ENCODE data around the gene PPM1F. TPM values are rescaled to one million over a fixed set of nuclear protein-coding genes. Genes with fewer than 3 reads are reported as not detected.
A peak's percentile ranks its signal among the peaks of the same experiment; 100 is the strongest.

PPM1F gene
- total RNA-seq, 1 experiment from 2014 or later, result 19.0 TPM

DNA sequence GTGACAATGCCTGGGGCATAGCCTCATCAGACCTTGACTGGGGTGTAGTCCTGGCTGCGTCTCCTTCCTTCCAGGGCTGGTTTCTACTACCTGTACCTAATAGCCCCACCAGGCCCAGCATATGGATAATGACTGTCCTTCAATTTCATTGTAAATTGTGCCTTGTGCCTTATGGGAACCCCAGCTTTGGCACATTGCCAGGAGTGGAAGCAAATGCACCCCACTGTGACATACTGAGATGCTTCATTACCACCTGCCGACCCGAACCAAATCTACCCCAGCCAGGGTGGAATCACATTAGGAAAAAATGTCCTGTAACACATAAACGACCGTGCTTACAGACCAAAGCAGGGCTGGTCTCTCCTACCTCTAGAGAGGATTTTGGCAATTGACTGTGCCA is 22.6 kb upstream of the PPM1F start:
- no peak overlapping the region for H3K4me3 Mint-ChIP-seq (ENCODE audit: low read depth, unreplicated experiment)
- no peaks in the 10 kb centered on the region for H3K4me1 Mint-ChIP-seq (ENCODE audit: low read depth, unreplicated experiment)
- CTCF ChIA-PET, result no interaction called here
- no peak overlapping the region for H3K27ac Mint-ChIP-seq (ENCODE audit: unreplicated experiment)
- DNase-seq, result no peak
- intact Hi-C loops (cut with micrococcal nuclease; ENCODE audit: unreplicated experiment), result no loop called here
- TF ChIP-seq, protein P1, sequence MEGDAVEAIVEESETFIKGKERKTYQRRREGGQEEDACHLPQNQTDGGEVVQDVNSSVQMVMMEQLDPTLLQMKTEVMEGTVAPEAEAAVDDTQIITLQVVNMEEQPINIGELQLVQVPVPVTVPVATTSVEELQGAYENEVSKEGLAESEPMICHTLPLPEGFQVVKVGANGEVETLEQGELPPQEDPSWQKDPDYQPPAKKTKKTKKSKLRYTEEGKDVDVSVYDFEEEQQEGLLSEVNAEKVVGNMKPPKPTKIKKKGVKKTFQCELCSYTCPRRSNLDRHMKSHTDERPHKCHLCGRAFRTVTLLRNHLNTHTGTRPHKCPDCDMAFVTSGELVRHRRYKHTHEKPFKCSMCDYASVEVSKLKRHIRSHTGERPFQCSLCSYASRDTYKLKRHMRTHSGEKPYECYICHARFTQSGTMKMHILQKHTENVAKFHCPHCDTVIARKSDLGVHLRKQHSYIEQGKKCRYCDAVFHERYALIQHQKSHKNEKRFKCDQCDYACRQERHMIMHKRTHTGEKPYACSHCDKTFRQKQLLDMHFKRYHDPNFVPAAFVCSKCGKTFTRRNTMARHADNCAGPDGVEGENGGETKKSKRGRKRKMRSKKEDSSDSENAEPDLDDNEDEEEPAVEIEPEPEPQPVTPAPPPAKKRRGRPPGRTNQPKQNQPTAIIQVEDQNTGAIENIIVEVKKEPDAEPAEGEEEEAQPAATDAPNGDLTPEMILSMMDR (IDR thresholded peaks at IDR 0.05; ENCODE audit: unreplicated experiment), result no peak
- BruUV-seq (replicated peaks), result no TSS peak
- H3K9me3 Mint-ChIP-seq (ENCODE audit: low read depth, unreplicated experiment), result no peaks in the 10 kb centered on the region
- H3K27me3 Mint-ChIP-seq (ENCODE audit: unreplicated experiment), result no peaks in the 10 kb centered on the region
- peaks cover 28% of the 10 kb centered on the region for H3K36me3 Mint-ChIP-seq (ENCODE audit: insufficient read depth, unreplicated experiment)

DNA sequence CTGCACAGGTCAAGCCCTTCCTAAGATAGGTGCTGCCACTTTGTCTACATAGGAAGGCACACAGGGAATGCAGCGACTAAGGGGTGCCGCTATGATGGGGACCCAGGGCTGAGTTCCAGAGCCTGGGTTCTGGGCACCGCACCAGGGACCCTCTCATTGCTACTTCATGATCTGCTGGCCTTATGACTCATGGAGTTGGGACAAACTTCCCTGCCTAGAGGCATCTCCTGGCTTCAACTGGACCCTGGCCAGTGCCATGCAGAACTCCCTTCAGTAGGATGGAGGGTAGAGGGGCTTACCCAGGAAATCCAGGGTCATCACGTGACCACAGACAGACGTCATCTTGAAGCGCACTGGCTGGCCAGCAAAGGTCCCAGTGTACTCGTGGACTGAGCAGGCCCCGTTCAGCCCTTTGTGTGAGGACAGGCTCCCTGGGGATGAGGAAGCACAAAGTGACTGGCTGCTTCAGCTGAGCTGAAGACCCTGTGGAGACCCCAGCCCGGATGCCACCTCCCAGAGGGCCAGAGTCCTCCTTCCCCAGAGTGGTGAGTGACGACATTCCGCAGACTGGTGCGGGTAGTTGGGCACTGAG is 21.5 kb upstream of the PPM1F start:
- CTCF ChIA-PET, result no interaction called here
- H3K27ac Mint-ChIP-seq (ENCODE audit: unreplicated experiment), result no peak overlapping the region
- H3K4me1 Mint-ChIP-seq (ENCODE audit: low read depth, unreplicated experiment), result no peaks in the 10 kb centered on the region
- DNase-seq, result no peak
- H3K27me3 Mint-ChIP-seq (ENCODE audit: unreplicated experiment), result no peaks in the 10 kb centered on the region
- peaks cover 23% of the 10 kb centered on the region for H3K36me3 Mint-ChIP-seq (ENCODE audit: insufficient read depth, unreplicated experiment)
- intact Hi-C loops (cut with micrococcal nuclease; ENCODE audit: unreplicated experiment), result no loop called here
- H3K4me3 Mint-ChIP-seq (ENCODE audit: low read depth, unreplicated experiment), result no peak overlapping the region
- no peaks in the 10 kb centered on the region for H3K9me3 Mint-ChIP-seq (ENCODE audit: low read depth, unreplicated experiment)
- no TSS peak for BruUV-seq (replicated peaks)
- TF ChIP-seq, protein P1 (IDR thresholded peaks at IDR 0.05; ENCODE audit: unreplicated experiment), result no peak

DNA sequence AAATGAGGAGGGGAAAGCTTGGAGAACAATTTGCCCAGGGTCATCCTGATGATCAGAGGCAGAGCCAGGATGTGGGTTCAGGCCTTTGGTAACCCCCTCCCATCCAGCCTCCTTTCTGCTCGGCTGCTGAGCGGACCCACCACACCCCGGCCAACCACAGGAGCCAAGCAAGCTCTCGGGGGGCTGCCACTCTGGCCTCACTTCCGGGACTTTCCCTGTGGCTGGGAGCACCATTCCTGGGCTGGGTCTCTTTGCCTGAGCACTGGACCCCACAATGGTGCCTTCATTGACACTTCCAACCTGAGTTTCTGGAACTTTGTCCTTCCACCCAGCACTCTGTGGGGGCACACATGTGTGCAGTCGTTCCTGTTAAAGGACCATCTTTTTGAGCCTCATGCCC is 20.2 kb upstream of the PPM1F start:
- BruUV-seq (replicated peaks), result no TSS peak
- Mint-ChIP-seq H3K36me3 (ENCODE audit: insufficient read depth, unreplicated experiment) (peaks cover 28% of the 10 kb centered on the region), H3K4me1 (ENCODE audit: low read depth, unreplicated experiment) (no peaks in the 10 kb centered on the region), H3K27ac (ENCODE audit: unreplicated experiment) (no peak overlapping the region), H3K4me3 (ENCODE audit: low read depth, unreplicated experiment) (no peak overlapping the region), H3K9me3 (ENCODE audit: low read depth, unreplicated experiment) (no peaks in the 10 kb centered on the region), H3K27me3 (ENCODE audit: unreplicated experiment) (no peaks in the 10 kb centered on the region)
- TF ChIP-seq, protein P1 (IDR thresholded peaks at IDR 0.05; ENCODE audit: unreplicated experiment), result no peak
- no peak for DNase-seq
- intact Hi-C loops (cut with micrococcal nuclease; ENCODE audit: unreplicated experiment), result no loop called here
- CTCF ChIA-PET, result interaction anchor here (1.0 to 1.9 kb wide), 4 partner anchors 9 to 89 kb away, joined by 3 to 6 read pairs (median 4); partner anchors contain the start of gene TOP3B

DNA sequence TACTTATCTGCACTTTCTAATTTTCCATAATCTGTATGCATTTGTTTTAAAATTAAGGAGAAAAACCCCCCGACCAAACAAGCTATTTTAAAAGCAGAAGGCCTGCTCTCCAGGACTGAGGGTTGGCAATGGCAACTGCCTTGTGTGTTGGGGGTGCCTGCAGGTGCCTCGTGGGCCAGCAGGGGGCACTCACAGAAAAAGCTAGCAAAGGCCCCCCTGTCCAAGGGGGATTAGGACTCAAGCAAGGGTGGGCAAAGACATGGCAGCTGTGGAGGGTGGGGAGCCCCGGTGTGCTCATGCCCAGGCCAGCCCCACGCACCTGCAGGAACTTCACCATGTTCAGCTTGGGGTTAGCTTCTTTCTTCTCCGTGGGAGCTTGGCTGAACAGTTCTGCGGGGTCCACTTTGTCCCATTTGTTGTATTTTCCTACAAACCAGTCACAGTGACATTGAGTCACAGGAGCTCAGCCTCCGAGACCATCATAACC is 19.7 kb upstream of the PPM1F start:
- intact Hi-C loops (cut with micrococcal nuclease; ENCODE audit: unreplicated experiment), result no loop called here
- H3K9me3 Mint-ChIP-seq (ENCODE audit: low read depth, unreplicated experiment), result no peaks in the 10 kb centered on the region
- no peak overlapping the region for H3K27ac Mint-ChIP-seq (ENCODE audit: unreplicated experiment)
- CTCF ChIA-PET, result interaction anchor here (1.0 to 1.9 kb wide), 4 partner anchors 9 to 89 kb away, joined by 3 to 6 read pairs (median 4); partner anchors contain the start of gene TOP3B
- peaks cover 29% of the 10 kb centered on the region for H3K36me3 Mint-ChIP-seq (ENCODE audit: insufficient read depth, unreplicated experiment)
- H3K4me3 Mint-ChIP-seq (ENCODE audit: low read depth, unreplicated experiment), result no peak overlapping the region
- no peaks in the 10 kb centered on the region for H3K4me1 Mint-ChIP-seq (ENCODE audit: low read depth, unreplicated experiment)
- DNase-seq, result peak; percentile 65
- TF ChIP-seq, protein P1 (IDR thresholded peaks at IDR 0.05; ENCODE audit: unreplicated experiment), result peak; percentile 92
- H3K27me3 Mint-ChIP-seq (ENCODE audit: unreplicated experiment), result no peaks in the 10 kb centered on the region
- no TSS peak for BruUV-seq (replicated peaks)

All from Calu3 (cell line).